Measurements from ENCODE around the gene SIK2.

The SIK2 gene

DNA sequence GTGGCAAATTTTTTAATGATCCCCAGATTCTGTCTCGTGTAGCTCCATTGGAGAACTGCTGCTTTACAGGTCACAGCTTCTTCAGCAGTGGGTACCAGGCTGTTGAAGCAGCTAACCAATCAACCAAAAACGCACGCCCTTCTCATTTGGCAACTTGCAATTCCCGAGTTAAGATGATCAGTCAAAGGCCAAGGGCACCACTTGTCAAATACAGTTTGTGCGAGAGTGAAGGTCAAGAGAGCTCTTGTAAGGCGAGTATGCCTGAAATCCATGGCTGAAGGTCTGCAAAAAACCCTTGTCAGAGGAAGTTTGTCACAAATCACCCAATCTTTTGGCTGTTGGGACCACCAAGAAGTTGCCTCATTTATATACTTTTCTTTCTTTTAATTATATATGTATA is 176.9 kb downstream of the SIK2 start:
- H3K27me3 ChIP-seq (ENCODE audit: insufficient read depth, low read length, poor library complexity) = no peaks in the 10 kb centered on the region
- H4K20me1 ChIP-seq (ENCODE audit: insufficient read depth, low read length) = no peaks in the 10 kb centered on the region
- no peaks in the 10 kb centered on the region for H3K9me3 ChIP-seq (ENCODE audit: insufficient read depth, low read length, severe bottlenecking)
- H2AFZ ChIP-seq (ENCODE audit: low read depth, low read length) = no peak overlapping the region
- no peak overlapping the region for H3K4me3 ChIP-seq (ENCODE audit: low read depth in 1 of 2, low read length in 2 of 2)
- H3K4me2 ChIP-seq (ENCODE audit: insufficient read depth, low read length) = no peak overlapping the region
- no peaks in the 10 kb centered on the region for H3K79me2 ChIP-seq (ENCODE audit: insufficient read depth, low read length)
- no peak for TF ChIP-seq EZH2 (IDR thresholded peaks at IDR 0.05; ENCODE audit: borderline replicate concordance, low read depth, low read length, severe bottlenecking)
- H3K27ac ChIP-seq (ENCODE audit: low read length) = no peak overlapping the region
- DNase-seq (no peak), ATAC-seq (ENCODE audit: insufficient read depth, low read depth) (no peak)
- H3K9ac ChIP-seq (ENCODE audit: low read depth, low read length) = no peak overlapping the region
- H3K4me1 ChIP-seq (ENCODE audit: insufficient read depth, low read length) = no peaks in the 10 kb centered on the region
- H3K36me3 ChIP-seq (ENCODE audit: insufficient read depth, low read length) = peaks cover 3% of the 10 kb centered on the region; the same call in 1 of the 2 replicates

Data from DND-41 (cell line).